ENCODE results near the gene CHRNA5. TPM values are rescaled to one million over a fixed set of nuclear protein-coding genes. Genes with fewer than 3 reads are reported as not detected.

CHRNA5 gene
- total RNA-seq, 3 donors from 2014 or later = 5.2 to 5.6 (median 5.5) TPM

- no peak overlapping the region for H3K4me3 Mint-ChIP-seq
- ATAC-seq = no peak
- no peaks in the 10 kb centered on the region for H3K36me3 Mint-ChIP-seq (ENCODE audit: insufficient read depth)
- DNase-seq = no peak
- no peaks in the 10 kb centered on the region for H3K4me1 Mint-ChIP-seq (ENCODE audit: low read depth)
- H3K27me3 Mint-ChIP-seq (ENCODE audit: low read depth) = peaks cover 16% of the 10 kb centered on the region
- H3K9me3 Mint-ChIP-seq = peaks cover 9% of the 10 kb centered on the region
These were observed 68.0 kb downstream of the CHRNA5 start for GRCh38 chr15:78633348-78633747.

- H3K4me3 Mint-ChIP-seq = no peak overlapping the region
These were observed 69.2 kb downstream of the CHRNA5 start for GRCh38 chr15:78634210-78635145.

GRCh38 chr15:78635346-78635745 lies 70.0 kb downstream of the CHRNA5 start:
- ATAC-seq = no peak
- H3K4me1 Mint-ChIP-seq (ENCODE audit: low read depth) = no peaks in the 10 kb centered on the region
- DNase-seq = no peak
- H3K4me3 Mint-ChIP-seq = no peak overlapping the region
- peaks cover 9% of the 10 kb centered on the region for H3K9me3 Mint-ChIP-seq
- H3K36me3 Mint-ChIP-seq (ENCODE audit: insufficient read depth) = no peaks in the 10 kb centered on the region
- peaks cover 21% of the 10 kb centered on the region for H3K27me3 Mint-ChIP-seq (ENCODE audit: low read depth)

More at GRCh38 chr15:78634210-78635145, 69.2 kb downstream of the CHRNA5 start:
- DNase-seq = no peak
- no peak for ATAC-seq
- Mint-ChIP-seq H3K9me3 (peaks cover 9% of the 10 kb centered on the region), H3K4me1 (ENCODE audit: low read depth) (no peaks in the 10 kb centered on the region), H3K36me3 (ENCODE audit: insufficient read depth) (no peaks in the 10 kb centered on the region), H3K27me3 (ENCODE audit: low read depth) (peaks cover 17% of the 10 kb centered on the region)

GRCh38 chr15:78636378-78636859 lies 71.1 kb downstream of the CHRNA5 start:
- peaks cover 22% of the 10 kb centered on the region for H3K27me3 Mint-ChIP-seq (ENCODE audit: low read depth)
- H3K4me1 Mint-ChIP-seq (ENCODE audit: low read depth) = peaks cover 6% of the 10 kb centered on the region
- no peak for ATAC-seq
- H3K4me3 Mint-ChIP-seq = no peak overlapping the region
- no peaks in the 10 kb centered on the region for H3K36me3 Mint-ChIP-seq (ENCODE audit: insufficient read depth)
- no peak for DNase-seq
- H3K9me3 Mint-ChIP-seq = peaks cover 9% of the 10 kb centered on the region

GRCh38 chr15:78637776-78638435 lies 72.6 kb downstream of the CHRNA5 start:
- Mint-ChIP-seq H3K4me3 (no peak overlapping the region), H3K4me1 (ENCODE audit: low read depth) (peaks cover 12% of the 10 kb centered on the region)
- ATAC-seq = no peak

GRCh38 chr15:78638658-78639314 lies 73.5 kb downstream of the CHRNA5 start:
- peak; percentile 46 to 50 for ATAC-seq
- Mint-ChIP-seq H3K4me3 (no peak overlapping the region), H3K9me3 (no peaks in the 10 kb centered on the region), H3K27me3 (ENCODE audit: low read depth) (peaks cover 19% of the 10 kb centered on the region), H3K4me1 (ENCODE audit: low read depth) (peaks cover 12% of the 10 kb centered on the region), H3K36me3 (ENCODE audit: insufficient read depth) (no peaks in the 10 kb centered on the region)
- DNase-seq = peak; percentile 28

More at GRCh38 chr15:78637776-78638435, 72.6 kb downstream of the CHRNA5 start:
- H3K36me3 Mint-ChIP-seq (ENCODE audit: insufficient read depth) = no peaks in the 10 kb centered on the region
- peaks cover 7% of the 10 kb centered on the region for H3K9me3 Mint-ChIP-seq
- H3K27me3 Mint-ChIP-seq (ENCODE audit: low read depth) = peaks cover 23% of the 10 kb centered on the region
- no peak for DNase-seq

- peak in 1 of 2 donors; percentile 27 for ATAC-seq
- peaks cover 19% of the 10 kb centered on the region for H3K27me3 Mint-ChIP-seq (ENCODE audit: low read depth)
- H3K9me3 Mint-ChIP-seq = no peaks in the 10 kb centered on the region
- peak overlapping the region; percentile 35 for H3K4me3 Mint-ChIP-seq
- peaks cover 12% of the 10 kb centered on the region for H3K4me1 Mint-ChIP-seq (ENCODE audit: low read depth)
- H3K36me3 Mint-ChIP-seq (ENCODE audit: insufficient read depth) = no peaks in the 10 kb centered on the region
- DNase-seq = no peak
These were observed 75.3 kb downstream of the CHRNA5 start for GRCh38 chr15:78640527-78641101.

GRCh38 chr15:78641102-78641748 lies 75.9 kb downstream of the CHRNA5 start, which contains the start of gene CHRNB4:
Gene CHRNB4, minus strand, starts transcription at chr15:78641210. Its CDS starts 77 bp downstream, at chr15:78641133.
- H3K4me1 Mint-ChIP-seq (ENCODE audit: low read depth) = peaks cover 12% of the 10 kb centered on the region
- H3K36me3 Mint-ChIP-seq (ENCODE audit: insufficient read depth) = no peaks in the 10 kb centered on the region
- ATAC-seq (peak; percentile 74 to 75), DNase-seq (no peak)
- H3K4me3 Mint-ChIP-seq = peak within 1 kb of the TSS; percentile 54
- no peaks in the 10 kb centered on the region for H3K9me3 Mint-ChIP-seq
- peaks cover 19% of the 10 kb centered on the region for H3K27me3 Mint-ChIP-seq (ENCODE audit: low read depth)

- ATAC-seq = no peak
These were observed 76.5 kb downstream of the CHRNA5 start for GRCh38 chr15:78641749-78642275.

GRCh38 chr15:78642331-78642730 lies 77.0 kb downstream of the CHRNA5 start:
- Mint-ChIP-seq H3K9me3 (no peaks in the 10 kb centered on the region), H3K36me3 (ENCODE audit: insufficient read depth) (no peaks in the 10 kb centered on the region), H3K27me3 (ENCODE audit: low read depth) (peaks cover 17% of the 10 kb centered on the region), H3K4me3 (no peak overlapping the region), H3K4me1 (ENCODE audit: low read depth) (peaks cover 12% of the 10 kb centered on the region)
- ATAC-seq (no peak), DNase-seq (no peak)

More at GRCh38 chr15:78641749-78642275, 76.5 kb downstream of the CHRNA5 start:
- Mint-ChIP-seq H3K4me3 (peak overlapping the region; percentile 54), H3K27me3 (ENCODE audit: low read depth) (peaks cover 19% of the 10 kb centered on the region), H3K4me1 (ENCODE audit: low read depth) (peaks cover 12% of the 10 kb centered on the region), H3K9me3 (no peaks in the 10 kb centered on the region), H3K36me3 (ENCODE audit: insufficient read depth) (no peaks in the 10 kb centered on the region)
- no peak for DNase-seq

Other genes with a start within 250 kb of the CHRNA5 start
- not detected for gene CRABP1, start 225.2 kb upstream of the CHRNA5 start, total RNA-seq
- 10 to 100 TPM; 56.1 to 72.7 (median 64.1) TPM for gene IREB2, start 127.3 kb upstream of the CHRNA5 start, total RNA-seq
- 1 to 10 TPM in 1 of 3 donors, under 1 TPM in 2; 0.58 to 1.2 (median 0.76) TPM for gene HYKK, start 57.9 kb upstream of the CHRNA5 start, total RNA-seq
- gene PSMA4, start 25.1 kb upstream of the CHRNA5 start, total RNA-seq = 100 to 1,000 TPM; 284 to 302 (median 293) TPM
- not detected for gene CHRNA3, start 55.5 kb downstream of the CHRNA5 start, total RNA-seq
- not detected for gene CHRNB4, start 75.7 kb downstream of the CHRNA5 start, total RNA-seq
- under 1 TPM; 0.10 to 0.24 (median 0.13) TPM for gene ADAMTS7, start 245.9 kb downstream of the CHRNA5 start, total RNA-seq